GM19468 (cell line): ENCODE measurements around the gene GPR137C.
"Not testable (repeated sequence)": the region's sequence is repeated elsewhere in the genome, so short reads cannot be mapped to it uniquely, and the experiment has no call there.

Experiments used
- ATAC-seq: cut with Tn5 transposase; IDR thresholded peaks from one replicate; pipeline ENCODE4 v1.9.1; 2021; ENCODE audit warnings: mild to moderate bottlenecking, moderate library complexity, moderate number of reproducible peaks; ENCODE audit not compliant: unreplicated experiment; ENCODE audit errors: extremely low read depth

GPR137C gene

DNA sequence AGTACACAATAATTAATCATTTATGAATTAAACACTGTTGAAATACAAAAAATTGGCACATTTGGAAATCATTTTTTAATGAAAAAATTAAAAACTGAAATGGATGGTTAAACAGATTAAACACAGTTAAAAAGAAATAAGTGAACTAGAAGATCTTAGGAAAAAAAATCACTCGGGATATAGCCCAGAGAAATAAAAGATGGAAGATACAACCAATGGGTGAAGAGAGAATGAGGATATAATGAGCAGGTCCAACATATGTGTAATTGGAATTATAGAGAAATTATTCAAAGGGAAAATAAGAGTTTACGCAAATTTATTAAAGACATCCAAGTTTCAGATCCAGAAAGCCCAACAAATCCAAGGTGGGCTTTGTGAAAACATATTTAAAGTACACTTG lies 6.1 kb downstream of the GPR137C start:
- no peak for ATAC-seq

DNA sequence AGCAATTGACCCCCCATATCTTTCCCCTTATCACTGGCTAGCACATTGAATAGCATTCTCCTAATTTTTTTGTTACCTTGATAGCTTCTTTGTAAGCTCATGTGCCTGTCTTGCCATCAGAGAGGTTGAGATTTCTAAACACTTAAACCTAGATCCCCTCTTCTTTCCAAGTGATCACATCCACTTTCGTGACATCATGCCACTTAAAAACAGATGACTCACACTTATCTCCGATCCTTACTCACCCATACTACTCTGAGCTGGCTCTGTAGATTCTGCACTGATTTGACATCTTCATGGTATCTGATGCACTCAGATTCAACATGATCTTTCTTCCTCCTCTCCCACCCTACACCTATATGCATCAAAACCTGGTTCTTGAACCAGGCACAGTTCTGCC lies 10.5 kb downstream of the GPR137C start:
- no peak for ATAC-seq

DNA sequence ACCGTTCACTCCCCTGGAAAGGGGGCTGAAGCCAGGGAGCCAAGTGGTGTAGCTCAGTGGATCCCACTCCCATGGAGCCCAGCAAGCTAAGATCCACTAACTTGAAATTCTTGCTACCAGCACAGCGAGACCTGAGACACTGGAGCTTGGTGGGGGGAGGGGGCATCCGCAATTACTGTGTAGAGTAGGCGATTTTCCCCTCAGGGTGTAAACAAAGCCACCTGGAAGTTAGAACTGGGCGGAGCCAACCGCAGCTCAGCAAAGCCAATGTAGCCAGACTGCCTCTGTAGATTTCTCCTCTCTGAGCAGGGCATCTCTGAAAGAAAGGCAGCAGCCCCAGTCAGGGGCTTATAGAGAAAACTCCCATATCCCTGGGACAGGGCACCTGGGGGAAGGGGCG lies 15.8 kb downstream of the GPR137C start:
- not testable (repeated sequence) for ATAC-seq

DNA sequence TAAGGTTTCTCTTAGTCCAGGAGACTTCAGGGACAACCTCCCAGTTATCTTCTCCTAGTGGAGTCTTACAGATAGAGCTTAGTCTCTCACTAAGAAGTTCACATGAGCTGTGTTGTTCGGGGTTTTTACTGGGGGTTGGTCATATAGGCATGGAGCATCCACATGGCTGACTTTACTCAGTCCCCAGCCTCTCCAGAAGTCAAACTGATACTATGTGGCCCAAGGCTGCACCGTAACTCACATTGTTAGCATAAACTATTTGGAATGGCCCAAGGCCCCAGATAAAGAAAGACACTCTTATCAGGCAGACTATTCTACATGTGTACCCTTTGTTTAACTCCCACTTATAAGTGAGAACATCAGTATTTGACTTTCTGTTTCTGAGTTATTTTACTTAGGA lies 23.2 kb downstream of the GPR137C start:
- no peak for ATAC-seq

DNA sequence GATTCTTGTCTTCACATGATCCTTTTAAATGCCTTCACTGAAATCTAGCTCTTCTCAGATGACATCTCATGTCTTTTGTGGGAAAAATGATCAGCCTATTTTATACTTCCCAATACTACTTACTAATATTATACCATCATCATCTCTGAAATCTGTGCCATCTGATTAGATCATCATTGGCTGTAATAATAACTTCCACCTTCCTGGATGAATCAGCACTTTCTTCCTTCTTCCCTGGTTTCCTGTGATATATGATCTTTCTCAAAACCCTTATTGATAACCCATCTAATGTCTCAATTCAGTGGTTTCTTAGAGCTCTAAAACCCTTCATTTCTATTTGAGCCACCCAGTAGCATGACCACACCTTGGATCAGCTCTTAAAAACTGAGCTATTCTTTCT lies 30.9 kb downstream of the GPR137C start:
- ATAC-seq = no peak

DNA sequence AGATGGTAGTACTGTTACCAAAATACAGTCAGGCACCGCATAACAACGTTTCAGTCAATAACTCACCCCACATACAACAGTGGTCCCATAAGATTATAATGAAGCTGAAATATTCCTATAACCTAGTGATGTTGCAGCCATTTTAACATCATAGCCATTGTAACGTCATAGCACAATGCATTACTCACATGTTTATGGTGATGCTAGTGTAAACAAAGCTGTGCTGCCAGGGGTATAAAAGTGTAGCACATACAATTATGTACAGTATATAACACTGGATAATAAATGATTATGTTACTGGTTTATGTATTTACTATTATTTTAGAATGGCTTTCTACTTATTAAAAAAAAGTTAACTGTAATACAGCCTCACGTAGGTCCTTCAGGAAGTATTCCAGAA lies 37.0 kb downstream of the GPR137C start:
- ATAC-seq = no peak

DNA sequence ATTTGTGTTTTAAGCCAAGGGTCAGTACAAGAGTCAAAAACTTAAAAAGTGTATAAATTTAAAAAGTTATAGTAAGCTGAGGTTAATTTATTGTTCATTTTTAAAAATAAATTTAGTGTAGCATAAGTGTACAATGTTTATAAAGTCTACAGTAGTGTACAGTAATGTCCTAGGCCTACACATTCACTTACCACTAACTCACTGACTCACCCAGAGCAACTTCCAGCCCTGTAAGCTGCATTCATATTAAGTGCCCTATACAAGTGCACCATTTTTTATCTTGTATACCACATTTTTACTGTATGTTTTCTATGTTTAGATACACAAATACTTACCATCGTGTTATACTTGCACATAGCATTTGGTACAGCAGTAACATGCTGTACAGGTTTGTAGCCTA lies 37.7 kb downstream of the GPR137C start:
- no peak for ATAC-seq

DNA sequence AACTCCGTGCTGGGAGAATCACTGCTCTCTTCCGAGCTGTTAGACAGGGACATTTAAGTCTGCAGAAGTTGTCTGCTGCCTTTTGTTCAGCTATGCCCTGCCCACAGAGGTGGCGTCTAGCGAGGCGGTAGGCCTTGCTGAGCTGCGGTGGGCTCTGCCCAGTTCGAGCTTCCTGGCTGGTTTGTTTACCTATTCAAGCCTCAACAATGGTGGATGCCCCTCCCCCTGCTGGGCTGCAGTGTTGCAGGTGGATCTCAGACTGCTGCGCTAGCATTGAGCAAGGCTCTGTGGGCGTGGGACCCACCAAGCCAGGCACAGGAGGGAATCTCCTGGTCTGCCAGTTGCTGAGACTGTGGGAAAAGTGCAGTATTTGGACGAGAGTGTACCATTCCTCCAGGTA lies 43.7 kb downstream of the GPR137C start:
- no peak for ATAC-seq

DNA sequence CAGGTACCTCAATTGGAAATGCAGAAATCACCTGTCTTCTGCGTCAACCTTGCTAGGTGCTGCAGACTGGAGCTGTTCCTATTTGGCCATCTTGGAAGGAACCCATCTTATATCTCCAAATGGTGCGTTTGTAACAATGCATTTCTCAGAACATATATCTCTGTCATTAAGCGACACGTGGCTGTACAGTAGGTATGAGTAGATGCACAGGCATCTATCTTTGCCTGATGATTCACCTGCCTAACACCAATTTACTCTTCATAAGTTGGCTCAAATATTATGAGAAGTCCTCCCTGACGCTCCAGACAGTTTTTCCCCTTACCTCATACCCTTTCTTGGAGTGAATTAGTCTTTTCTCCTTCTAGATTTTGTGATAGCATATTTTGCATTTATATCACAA lies 44.2 kb downstream of the GPR137C start:
- no peak for ATAC-seq

DNA sequence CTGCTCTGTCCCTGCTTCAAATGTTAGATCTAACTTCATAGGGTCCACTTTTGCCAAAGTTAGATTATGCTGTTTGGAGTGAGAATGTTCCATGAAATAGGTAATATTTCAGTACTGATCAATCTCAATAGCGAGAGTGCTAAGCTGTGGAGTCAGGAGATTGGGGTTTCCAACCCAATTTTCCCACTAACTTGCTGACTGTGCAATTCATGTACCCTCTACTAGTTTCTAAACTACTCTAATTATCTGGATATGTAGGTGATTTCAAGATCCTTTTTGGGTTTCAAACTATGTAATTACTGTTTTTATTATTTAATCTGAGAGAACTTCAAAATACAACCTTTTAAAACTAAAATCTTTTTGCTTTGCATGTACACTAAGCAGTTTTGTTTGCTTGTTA lies 45.9 kb downstream of the GPR137C start:
- ATAC-seq = no peak

DNA sequence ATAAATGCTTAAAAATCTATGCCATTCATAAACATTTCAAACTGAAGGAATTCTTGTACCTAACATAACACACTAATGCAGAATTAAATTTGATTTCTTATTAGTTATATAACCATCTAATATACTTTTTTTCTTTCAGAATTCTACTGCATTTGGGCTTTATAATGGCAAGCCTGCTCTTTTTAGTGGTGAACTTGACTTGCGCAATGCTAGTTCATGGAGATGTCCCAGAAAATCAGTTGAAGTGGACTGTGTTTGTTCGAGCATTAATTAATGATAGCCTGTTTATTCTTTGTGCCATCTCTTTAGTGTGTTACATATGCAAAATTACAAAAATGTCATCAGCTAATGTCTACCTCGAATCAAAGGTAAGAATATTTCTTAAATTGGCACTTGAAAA lies 47.3 kb downstream of the GPR137C start:
- ATAC-seq = no peak

DNA sequence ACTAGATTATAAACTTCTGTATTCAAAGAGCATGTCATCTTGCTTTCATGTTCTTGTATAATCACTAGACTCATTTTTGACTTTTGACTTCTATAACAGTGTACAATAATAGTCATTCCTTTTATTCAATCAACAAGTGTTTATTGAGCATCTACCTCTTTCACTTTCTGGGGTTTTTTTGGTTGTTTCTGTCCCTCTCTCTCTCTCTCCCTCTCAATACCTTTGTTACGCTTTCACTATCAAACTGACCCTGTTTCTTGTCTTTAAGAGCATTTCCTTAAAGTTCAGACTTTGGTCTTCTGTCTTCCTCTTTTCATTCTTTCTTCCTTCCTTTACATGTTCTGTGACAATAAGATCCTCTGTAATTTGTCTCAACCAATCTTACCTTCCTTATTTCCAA lies 49.5 kb downstream of the GPR137C start:
- ATAC-seq = no peak

DNA sequence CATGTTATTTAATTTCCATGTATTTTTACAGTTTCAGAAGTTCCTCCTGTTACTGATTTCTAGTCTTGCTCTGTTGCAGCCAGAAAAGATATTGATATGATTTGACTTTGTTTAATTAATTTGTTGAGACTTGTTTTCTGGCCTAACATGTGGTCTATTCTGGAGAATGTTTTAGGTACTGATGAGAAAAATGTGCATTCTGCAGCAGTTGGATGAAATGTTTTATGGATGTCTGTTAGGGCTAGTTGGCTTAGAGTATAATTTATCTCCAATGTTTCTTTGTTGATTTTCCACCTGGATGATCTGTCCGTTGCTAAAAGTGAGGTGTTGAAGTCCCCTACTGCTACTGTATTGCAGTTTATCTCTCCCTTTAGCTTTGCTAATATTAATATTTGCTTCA lies 54.4 kb downstream of the GPR137C start:
- ATAC-seq = no peak

DNA sequence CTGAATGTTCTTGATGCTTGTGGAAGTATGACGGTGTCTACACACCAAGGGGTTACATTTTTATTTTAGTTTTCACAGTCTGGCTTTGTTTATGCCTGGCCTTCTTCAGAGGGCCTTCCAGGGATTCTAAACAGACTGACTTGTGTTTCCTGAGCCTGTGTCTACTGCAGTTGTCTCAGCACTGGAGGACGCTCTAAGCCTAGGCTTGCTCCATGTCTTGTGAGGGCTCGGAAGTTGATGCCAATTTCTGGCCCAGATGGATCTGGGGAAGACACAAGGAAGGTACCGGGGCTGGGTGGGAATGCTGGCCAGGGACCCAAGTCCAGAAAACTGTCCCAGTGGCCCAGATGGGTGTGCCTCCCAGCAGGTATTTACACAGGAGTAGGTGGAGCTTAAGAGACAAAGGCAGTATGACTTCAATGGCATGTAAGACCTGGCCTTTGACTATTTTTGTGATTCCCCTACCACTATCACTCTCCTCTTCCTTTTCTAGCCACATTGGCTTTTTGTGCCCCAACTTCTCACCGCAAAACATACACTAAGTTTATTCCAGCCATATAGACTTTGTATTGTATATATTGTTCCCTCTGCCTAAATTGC lies 56.9 kb downstream of the GPR137C start:
- ATAC-seq = no peak

DNA sequence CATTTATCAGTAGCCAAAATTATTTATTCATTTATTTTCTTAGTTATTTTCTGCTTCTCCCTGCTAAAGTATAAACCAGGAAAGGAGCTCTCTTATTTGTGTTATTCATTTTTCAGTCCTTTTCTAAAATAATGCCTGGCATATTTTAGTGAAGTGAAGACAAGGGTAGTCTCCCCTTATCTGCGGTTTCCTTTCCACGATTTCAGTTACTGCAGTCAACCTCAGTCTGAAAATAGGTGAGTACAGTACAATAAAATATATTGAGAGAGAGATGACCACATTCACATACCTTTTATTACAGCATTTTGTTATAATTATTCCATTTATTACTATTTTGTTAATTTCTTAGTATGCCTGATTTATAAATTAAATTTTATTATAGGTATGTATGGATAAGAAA lies 57.6 kb downstream of the GPR137C start:
- ATAC-seq = no peak

DNA sequence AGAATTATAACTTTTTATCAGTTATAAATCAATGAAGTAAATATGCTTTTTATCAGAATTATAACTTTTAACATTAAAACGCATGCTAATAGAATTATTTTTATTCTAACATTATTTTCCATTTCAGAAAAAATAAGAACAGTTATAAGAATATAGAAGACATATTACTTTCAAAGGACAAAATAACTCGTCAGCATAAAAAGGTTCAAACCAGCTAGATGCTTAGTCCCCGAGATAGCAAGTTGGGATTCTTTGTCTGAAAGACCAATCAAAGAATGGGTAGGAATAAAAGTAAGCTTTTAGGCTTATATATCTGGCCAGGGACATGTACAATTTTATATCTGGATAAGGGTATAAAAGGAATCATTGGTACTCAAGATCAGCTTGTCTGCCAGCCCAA lies 66.0 kb downstream of the GPR137C start:
- ATAC-seq = no peak

DNA sequence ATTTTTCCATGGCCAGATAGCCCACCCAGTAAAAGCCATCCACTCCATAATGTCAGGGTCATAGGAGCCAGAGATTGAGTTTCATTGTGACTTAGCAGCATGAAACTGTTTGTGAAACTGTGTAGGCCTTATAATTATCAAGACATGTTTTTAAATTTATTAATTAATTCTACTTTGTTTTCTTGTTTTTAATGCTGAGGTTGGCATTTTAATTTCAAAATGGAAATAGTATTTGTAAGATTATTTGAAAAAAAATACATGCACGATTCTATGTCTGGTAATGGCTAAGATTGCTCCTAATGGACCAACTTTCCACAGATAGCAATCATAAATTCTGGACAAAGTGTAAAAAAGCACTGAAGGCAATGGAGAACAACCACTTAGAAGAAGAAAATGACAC lies 67.1 kb downstream of the GPR137C start:
- ATAC-seq = no peak

DNA sequence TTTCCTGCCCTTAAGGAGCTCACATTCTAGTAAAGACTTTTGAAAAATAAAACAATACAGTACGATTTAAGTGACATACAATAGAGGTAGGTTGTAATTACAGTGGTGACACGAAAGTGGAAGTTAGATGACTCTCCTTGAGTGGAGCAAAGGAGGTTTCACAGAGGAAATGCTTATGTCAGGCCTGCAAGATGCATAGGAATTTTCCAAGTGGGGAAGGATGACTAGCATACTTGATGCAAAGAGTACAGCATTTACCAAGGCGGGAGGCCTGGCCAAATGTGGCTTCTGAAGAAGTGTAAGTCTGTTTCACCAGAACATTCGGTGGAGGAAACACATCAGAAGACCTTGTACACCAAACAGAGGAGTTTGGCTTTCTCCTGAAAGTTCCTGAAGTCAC lies 87.5 kb downstream of the GPR137C start:
- no peak for ATAC-seq

DNA sequence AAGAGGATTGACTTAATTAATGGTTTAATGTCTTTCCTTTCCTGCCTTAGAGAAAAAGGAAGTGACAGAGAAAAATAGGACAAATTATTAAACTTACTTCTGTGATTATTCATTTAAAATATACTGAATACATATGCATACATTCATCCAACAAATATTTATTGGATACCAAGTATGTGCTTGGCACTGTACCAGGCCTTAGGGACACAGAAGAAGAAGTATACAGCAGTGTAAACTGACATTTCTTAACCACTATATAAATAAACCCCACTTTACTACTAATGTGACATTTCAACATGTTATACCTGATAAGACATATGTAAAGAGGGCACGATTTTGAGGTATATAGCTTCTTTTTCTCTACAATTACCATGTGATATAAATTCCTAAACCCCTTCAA lies 89.1 kb downstream of the GPR137C start:
- no peak for ATAC-seq

DNA sequence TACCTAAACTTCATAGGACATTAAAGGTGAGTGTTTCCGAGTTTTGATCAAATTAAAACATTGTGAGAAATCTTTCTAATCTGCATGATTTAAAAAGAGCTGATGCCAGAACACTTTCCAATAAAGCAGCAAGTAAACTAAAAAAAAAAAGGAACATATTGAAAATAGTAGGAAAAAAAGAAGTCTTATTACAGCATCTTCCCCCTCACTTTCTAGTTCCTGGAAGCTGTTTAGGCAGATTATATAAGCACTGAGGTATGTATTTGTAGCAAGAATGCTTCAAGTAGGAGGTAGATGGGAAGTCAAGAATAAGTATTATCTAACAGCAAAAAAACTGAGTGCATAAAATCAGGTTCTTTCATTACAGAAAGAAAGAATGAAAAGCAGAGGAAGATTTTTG lies 96.9 kb downstream of the GPR137C start:
- no peak for ATAC-seq

DNA sequence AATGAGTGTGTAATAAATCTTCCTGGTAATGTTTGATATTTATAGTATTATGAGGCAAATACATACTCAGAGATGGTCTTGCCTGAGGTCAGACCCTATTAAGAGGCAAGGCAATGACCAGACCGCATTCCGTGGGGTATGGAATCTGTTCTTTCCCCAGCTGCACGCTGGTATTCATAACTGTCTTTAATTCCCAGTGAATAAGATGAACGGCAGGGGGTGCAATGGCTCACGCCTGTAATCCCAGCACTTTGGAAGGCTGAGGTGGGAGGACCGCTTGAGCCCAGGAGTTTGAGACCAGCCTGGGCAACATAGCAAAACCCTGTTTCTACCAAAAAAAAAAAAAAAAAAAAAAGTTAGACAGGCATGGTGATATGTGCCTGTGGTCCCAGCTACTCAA lies 98.1 kb downstream of the GPR137C start:
- ATAC-seq = no peak

DNA sequence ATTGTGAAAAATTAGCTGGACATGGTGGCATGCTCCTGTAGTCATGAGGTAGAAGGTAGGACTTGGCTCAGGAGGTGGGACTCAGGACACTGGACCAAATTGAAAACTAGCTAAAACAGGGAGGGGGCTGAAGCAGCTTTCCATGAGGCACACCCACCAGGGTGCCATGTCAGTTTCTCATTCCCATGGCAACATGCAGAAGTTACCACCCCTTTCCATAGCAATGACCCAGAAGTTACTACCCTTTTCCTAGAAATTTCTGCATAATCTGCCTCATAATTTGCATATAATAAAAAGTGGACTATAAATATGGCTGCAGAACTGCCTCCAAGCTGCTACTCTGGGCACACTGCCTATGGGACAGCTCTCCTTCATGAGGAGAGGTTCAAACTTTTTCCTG lies 104.3 kb downstream of the GPR137C start:
- ATAC-seq = no peak

DNA sequence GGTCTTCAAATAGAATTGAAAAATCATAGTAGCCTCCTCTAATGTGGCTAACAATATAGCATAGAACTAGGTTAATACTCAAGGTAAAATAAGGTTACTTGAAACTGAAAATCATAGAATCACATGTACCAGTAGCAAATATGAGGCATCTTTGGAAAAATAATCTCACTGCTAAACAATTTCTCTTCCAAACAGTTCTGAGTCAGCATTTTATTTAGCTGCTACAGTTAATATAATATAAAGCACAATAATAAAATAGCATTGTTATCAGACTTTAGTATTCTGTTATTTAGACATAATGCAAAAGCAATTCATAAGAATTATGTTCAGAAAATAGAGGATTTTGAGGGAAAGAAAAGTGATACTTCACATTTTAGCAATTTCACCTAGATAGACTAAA lies 107.7 kb downstream of the GPR137C start:
- ATAC-seq = no peak
